IPS-18c (cell line): ENCODE measurements around the gene ZNF630.
A peak's percentile ranks its signal among the peaks of the same experiment; 100 is the strongest.
"Not testable (repeated sequence)": the region's sequence is repeated elsewhere in the genome, so short reads cannot be mapped to it uniquely, and the experiment has no call there.

Source experiments
- H3K4me3 ChIP-seq: 2 replicates; pipeline ENCODE4 v1.7.0; 2013; ENCODE audit warnings: low read depth, mild to moderate bottlenecking, low read length, moderate library complexity; ENCODE audit not compliant: insufficient read depth
- H3K9me3 ChIP-seq: one replicate; pipeline ENCODE4 v1.6.1; 2013; ENCODE audit warnings: mild to moderate bottlenecking, low read length, moderate library complexity; ENCODE audit not compliant: control insufficient read depth, insufficient read depth

Gene ZNF630

DNA sequence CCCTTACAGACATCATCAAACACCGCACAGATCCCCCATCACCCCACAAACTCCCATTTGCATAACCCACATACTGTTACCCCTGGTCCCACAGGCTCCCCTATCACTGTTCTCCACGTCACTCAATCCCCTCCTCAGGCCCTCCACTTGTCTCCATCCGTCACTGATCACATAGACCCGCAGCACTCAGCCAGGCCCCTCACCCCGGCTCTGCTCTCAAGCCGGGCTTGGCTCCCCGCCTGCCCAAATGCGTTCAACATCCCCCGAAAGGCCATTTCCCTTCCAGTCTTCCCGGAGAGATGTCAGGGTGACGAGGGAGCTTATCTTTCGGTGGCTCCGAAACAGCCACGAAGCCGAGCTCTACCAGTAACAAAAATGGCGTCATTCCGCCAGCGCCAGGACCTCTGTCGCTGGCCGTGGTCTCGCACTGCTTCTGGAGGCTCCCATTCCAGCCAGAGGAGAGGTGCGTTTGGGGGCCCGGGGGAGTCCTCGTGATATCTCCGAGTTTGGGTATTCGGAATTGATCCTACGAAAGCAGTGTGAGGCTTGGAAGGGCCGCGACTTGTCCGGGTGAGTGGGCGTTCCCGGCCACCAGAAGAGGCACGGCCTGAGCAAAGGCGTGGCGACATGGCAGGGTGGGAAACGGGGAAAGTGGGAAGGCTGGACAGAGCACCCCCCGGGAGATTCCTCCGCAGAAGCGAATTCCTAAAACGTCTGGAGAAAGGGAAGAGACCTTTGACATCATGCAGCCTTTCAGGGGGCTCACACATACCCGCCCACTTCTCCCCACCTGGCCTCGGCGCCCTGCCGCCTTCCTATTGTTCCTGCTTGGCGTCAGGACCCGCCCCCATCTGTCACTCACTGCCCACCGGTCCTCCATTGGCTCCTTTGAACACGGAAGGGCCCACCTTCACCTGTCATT, at the start of gene ZNF630:
Gene ZNF630, minus strand, starts transcription at position 577 of the 922 bp plus-strand sequence. CDS start 4,754 bp downstream, outside the sequence.
- peak within 1 kb of the TSS; percentile 58 for H3K4me3 ChIP-seq

GRCh38 chrX:48107717-48108116, 36.3 kb upstream of the ZNF630 start:
- no peaks in the 10 kb centered on the region for H3K9me3 ChIP-seq

More for the DNA sequence above, at the start of gene ZNF630:
- peaks cover 9% of the 10 kb centered on the region for H3K9me3 ChIP-seq

GRCh38 chrX:48102874-48103374, 31.5 kb upstream of the ZNF630 start:
- Histone ChIP-seq H3K4me3 (no peak overlapping the region), H3K9me3 (peaks cover 2% of the 10 kb centered on the region)

More at GRCh38 chrX:48107717-48108116, 36.3 kb upstream of the ZNF630 start:
- no peak overlapping the region for H3K4me3 ChIP-seq

DNA sequence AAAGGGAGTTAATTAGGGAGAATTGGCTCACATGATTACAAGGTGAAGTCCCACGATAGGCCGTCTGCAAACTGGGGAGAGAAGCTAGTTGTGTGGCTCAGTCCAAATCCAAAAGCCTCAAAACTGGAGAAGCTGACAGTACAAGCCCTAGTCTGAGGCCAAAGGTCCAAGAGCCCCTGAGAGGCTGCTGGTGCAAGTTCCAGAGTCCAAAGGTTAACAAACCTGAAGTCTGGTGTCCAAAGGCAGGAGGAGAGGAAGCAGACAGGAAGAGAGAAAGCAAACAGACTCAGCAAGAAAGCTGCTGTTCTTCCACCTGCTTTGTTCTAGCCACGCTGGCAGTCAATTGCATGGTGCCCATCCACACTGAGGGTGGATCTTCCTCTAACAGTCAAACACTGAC, 30.0 kb upstream of the ZNF630 start:
- Histone ChIP-seq H3K4me3 (no peak overlapping the region), H3K9me3 (peaks cover 2% of the 10 kb centered on the region)

- H3K9me3 ChIP-seq, H3K4me3 ChIP-seq: not testable (repeated sequence)
Measured at GRCh38 chrX:48092558-48092957, 21.1 kb upstream of the ZNF630 start.

- peaks cover 4% of the 10 kb centered on the region for H3K9me3 ChIP-seq
- no peak overlapping the region for H3K4me3 ChIP-seq
Measured at GRCh38 chrX:48090123-48090522, 18.7 kb upstream of the ZNF630 start.

- no peak overlapping the region for H3K4me3 ChIP-seq
- H3K9me3 ChIP-seq, result peaks cover 9% of the 10 kb centered on the region
Measured at GRCh38 chrX:48086082-48086481, 14.6 kb upstream of the ZNF630 start.

- Histone ChIP-seq H3K4me3 (no peak overlapping the region), H3K9me3 (peaks cover 9% of the 10 kb centered on the region)
Measured at GRCh38 chrX:48083706-48084105, 12.3 kb upstream of the ZNF630 start.

GRCh38 chrX:48083212-48083611, 11.8 kb upstream of the ZNF630 start:
- H3K4me3 ChIP-seq, result no peak overlapping the region
- H3K9me3 ChIP-seq, result peaks cover 9% of the 10 kb centered on the region

GRCh38 chrX:48076343-48076742, 4.9 kb upstream of the ZNF630 start:
- H3K9me3 ChIP-seq, result peaks cover 5% of the 10 kb centered on the region
- H3K4me3 ChIP-seq, result no peak overlapping the region

DNA sequence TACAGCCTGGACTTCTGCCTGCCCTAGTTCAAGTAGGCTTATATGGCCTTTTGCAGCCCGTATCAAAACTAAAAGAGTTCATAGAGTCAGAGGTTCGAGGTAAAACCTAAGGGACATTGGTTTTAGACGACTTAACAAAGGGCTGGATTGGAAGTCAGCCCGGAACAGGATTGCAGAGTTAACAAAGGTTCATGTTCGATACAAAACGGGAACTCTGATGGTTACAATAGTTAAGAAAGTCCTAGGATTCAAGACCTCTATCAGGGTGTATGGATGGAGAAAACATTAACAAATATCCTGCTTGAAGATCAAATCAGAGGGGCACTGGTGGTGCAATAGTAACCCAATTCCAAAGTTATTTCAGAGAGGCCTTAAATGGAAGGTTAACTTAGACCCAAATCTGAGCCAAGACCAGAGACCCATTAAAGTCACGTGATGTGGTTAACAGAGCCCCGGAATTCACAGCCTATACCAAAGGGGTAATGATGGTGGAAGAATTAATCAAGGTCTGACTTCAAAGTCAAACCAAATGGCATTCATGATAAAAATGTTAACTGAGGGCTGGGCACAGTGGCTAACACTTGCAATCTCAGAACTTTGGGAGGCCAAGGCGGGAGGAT, 656 bp upstream of the ZNF630 start:
- peak overlapping the region; percentile 58; the same call in 1 of the 2 replicates for H3K4me3 ChIP-seq
- H3K9me3 ChIP-seq, result peaks cover 5% of the 10 kb centered on the region

GRCh38 chrX:48068096-48068887, 3.1 kb downstream of the ZNF630 start:
- no peak overlapping the region for H3K4me3 ChIP-seq
- H3K9me3 ChIP-seq, result peaks cover 9% of the 10 kb centered on the region

- Histone ChIP-seq H3K9me3 (peaks cover 10% of the 10 kb centered on the region), H3K4me3 (no peak overlapping the region)
Measured at GRCh38 chrX:48064261-48064660, 7.2 kb downstream of the ZNF630 start.

GRCh38 chrX:48059296-48059639, 12.2 kb downstream of the ZNF630 start:
- peaks cover 13% of the 10 kb centered on the region for H3K9me3 ChIP-seq
- H3K4me3 ChIP-seq, result no peak overlapping the region

- no peak overlapping the region; the same call in 1 of the 2 replicates for H3K4me3 ChIP-seq
- peaks cover 13% of the 10 kb centered on the region for H3K9me3 ChIP-seq
Measured at GRCh38 chrX:48058621-48059295, 12.7 kb downstream of the ZNF630 start.

DNA sequence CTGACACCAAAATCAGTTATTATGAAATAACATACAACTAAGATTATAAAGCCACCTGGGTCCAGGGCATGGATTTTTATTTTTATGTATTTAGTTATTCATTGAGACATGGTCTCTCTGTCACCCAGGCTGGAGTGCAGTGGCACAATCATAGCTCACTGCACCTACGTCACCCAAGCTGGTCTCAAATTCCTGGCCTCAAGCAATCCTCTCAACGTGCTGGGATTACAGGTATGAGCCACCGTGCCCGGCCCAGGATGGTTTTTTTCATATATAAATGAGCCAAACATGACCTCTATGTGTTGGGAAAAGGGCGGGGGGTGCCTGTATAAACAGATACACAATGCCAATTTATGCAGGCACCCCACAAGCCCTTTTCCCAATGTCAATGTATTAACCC, 24.6 kb downstream of the ZNF630 start:
- Histone ChIP-seq H3K4me3 (no peak overlapping the region), H3K9me3 (peaks cover 2% of the 10 kb centered on the region)
